GM19397 (cell line): ENCODE data around the gene CCL8.

ENCODE experiments used
- ATAC-seq: cut with Tn5 transposase; IDR thresholded peaks from one replicate; pipeline ENCODE4 v1.9.1; 2021; ENCODE audit warnings: mild to moderate bottlenecking, moderate library complexity; ENCODE audit not compliant: unreplicated experiment

Gene CCL8

GRCh38 chr17:34366529-34367107 is 47.4 kb downstream of the CCL8 start:
- ATAC-seq: no peak

DNA sequence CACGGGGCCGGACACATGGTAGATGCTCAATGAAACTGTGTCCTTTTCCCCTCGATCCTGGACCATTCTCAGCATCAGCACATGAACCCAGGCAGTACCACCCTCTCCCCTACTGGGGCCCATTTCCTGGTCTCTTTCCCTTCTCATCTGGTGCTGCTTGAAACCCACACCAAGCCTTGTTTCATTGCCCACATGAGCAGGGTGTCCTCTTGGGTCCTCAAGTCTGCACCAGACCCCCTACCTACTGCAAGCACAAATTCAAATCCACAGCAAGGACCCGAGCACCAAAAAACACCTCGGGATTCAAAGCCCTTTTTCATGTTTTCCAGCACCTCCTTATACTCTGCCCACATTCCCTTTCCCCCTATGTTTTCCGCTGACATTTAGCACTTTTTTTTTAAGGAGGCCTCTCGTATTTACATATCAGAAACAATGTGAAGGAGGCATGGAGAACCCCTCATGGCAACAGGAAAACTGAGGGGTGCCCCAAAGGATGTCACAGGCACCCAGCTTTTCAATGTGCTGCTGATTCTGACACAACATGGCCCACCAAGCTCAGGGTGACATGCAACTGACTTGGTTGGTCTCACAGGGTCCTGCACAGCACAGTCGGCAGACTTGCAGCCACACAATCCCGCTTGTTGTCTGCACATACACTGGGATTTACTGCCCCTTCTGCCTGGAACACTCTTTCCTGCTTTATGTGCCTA is 48.4 kb downstream of the CCL8 start:
- no peak for ATAC-seq

DNA sequence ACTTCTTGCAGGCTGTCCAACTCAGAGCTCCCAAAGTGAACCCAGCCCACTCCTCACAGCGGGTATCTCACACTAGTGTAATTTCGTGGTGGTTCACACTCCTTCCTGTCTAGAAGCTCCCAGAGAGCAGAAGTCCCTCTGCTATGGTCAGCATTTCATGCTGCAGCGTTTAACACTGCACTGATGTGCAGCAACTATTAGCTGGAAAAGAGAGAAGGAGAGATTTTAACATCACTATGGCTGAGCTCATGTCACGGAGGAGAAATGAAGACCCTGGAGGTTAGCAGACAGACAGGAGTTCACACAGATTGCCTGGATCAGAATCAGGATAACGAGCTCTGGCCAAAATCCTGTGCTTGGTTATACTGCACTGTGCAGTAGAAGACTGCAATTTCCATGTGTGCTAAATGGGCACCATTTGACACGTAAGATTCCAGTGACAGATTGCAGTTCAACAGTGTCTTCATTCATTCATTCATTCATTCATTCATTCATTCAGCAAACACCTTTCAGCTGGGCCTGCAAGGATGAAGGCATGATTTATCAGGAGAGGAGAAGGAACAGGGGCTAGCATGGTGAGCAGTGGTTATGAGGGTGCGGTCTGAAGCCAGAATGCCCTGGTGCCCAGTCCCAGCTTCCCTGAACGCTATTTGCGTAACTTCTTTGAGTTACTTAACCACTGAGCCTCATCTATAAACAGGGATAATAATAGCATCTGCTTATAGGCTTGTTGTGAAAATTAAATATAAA is 49.1 kb downstream of the CCL8 start:
- no peak for ATAC-seq

- no peak for ATAC-seq
Measured at GRCh38 chr17:34368946-34369500, 49.8 kb downstream of the CCL8 start.

- no peak for ATAC-seq
Measured at GRCh38 chr17:34369571-34369970, 50.3 kb downstream of the CCL8 start.

GRCh38 chr17:34370376-34370996 is 51.3 kb downstream of the CCL8 start:
- no peak for ATAC-seq

DNA sequence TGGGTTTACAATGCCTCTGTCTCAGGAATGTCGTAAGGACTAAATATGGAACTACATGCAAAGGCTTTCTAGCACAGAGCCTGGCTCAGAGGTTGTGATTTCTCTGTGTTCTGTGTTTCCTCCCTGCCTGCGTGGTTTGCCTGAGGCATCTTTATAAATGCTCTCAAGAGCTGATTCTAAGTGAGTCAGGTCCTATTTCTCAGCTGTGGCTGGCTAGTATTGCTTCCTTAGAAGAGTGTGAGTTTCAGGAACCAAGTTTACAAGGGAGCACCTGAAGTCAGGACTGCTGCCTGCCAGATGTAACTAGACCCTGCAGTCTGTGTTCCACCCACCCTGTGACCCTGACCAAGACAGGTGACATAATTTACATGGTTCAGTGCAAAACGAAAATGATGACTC is 51.8 kb downstream of the CCL8 start:
- ATAC-seq: no peak
